Endothelial cell of umbilical vein (primary cell): ENCODE results near the gene HEBP1. TPM values are rescaled to one million over a fixed set of nuclear protein-coding genes. Genes with fewer than 3 reads are reported as not detected.

ENCODE experiments used
- BruUV-seq: library from RNA; stranded (reverse); fragments of 400-500 nt; replicated peaks from 2 replicates; lab custom pipeline; 2021; lab: Mats Ljungman, UMichigan
- CTCF ChIA-PET: fragments of 300-600, 350-600 bp; sonication (Branson Sonifier 250); formaldehyde crosslinking; loops from one replicate; lab custom pipeline; 2021; ENCODE audit warnings: antibody characterized with exemption, inconsistent platforms; lab: Charles Lee
- POLR2A ChIA-PET: fragments of 300-600, 350-600 bp; sonication (Branson Sonifier 250); formaldehyde crosslinking; loops from one replicate; lab custom pipeline; 2021; ENCODE audit warnings: antibody characterized with exemption, inconsistent platforms; lab: Charles Lee
- DNase-seq: peaks from one replicate; pipeline ENCODE4 v3.0.0-alpha.2; 2011; ENCODE audit warnings: low read depth, low spot score
- FAIRE-seq: peaks from 2 replicates; lab custom pipeline; 2011; peaks lifted over from hg19 to GRCh38; lab: Jason Lieb, UNC
- H2AFZ ChIP-seq: 2 replicates; pipeline ENCODE4 v1.6.0; 2012; ENCODE audit warnings: low read depth, low read length, control low read depth, inconsistent platforms
- H3K27ac ChIP-seq: 2 replicates; pipeline ENCODE4 v1.5.1; 2011; ENCODE audit warnings: low read depth, mild to moderate bottlenecking, control low read depth, low read length, moderate library complexity; ENCODE audit not compliant: insufficient read depth
- H3K27me3 ChIP-seq, 2 experiments: 2 replicates each; pipeline versions ENCODE4 v1.6.0 to v1.6.1; 2011; ENCODE audit warnings: low read length in 2 of 2, mixed read lengths in 1 of 2; ENCODE audit not compliant: control insufficient read depth in 2 of 2, insufficient read depth in 2 of 2
- H3K36me3 ChIP-seq, 2 experiments: 2 replicates in 1 of 2; 3 replicates in 1 of 2; pipeline ENCODE4 v1.5.1; 2011; ENCODE audit warnings: low read length in 2 of 2, mild to moderate bottlenecking in 1 of 2, moderate library complexity in 1 of 2; ENCODE audit not compliant: control insufficient read depth in 2 of 2, insufficient read depth in 2 of 2; ENCODE audit errors: extremely low read depth in 1 of 2
- H3K4me1 ChIP-seq: 3 replicates; pipeline ENCODE4 v1.5.1; 2011; ENCODE audit warnings: mild to moderate bottlenecking, low read length; ENCODE audit not compliant: control insufficient read depth, insufficient read depth; ENCODE audit errors: extremely low read depth
- H3K4me2 ChIP-seq: 2 replicates; pipeline ENCODE4 v1.6.1; 2011; ENCODE audit warnings: low read length, control low read depth, mixed read lengths; ENCODE audit not compliant: insufficient read depth
- H3K4me3 ChIP-seq, 3 experiments: fragments of 200-600 bp in 1 of 3; sonication (generic), shearing (Covaris generic) in 1 of 3; replicated peaks in 1 of 3; 2 replicates each; pipeline ENCODE4 v1.5.1; 2011 to 2016; ENCODE audit warnings: control low read depth in 3 of 3, low read length in 3 of 3, mild to moderate bottlenecking in 2 of 3, inconsistent platforms in 1 of 3, low read depth in 1 of 3, moderate library complexity in 1 of 3; ENCODE audit not compliant: insufficient read depth in 1 of 3
- H3K79me2 ChIP-seq: 2 replicates; pipeline ENCODE4 v1.6.0; 2012; ENCODE audit warnings: low read length, inconsistent platforms; ENCODE audit not compliant: control insufficient read depth, insufficient read depth
- H3K9ac ChIP-seq: replicated peaks from 2 replicates; pipeline ENCODE3; 2011; ENCODE audit warnings: low read length, control low read depth; ENCODE audit not compliant: insufficient read depth; ENCODE audit errors: extremely low read depth
- H3K9me1 ChIP-seq: replicated peaks from 3 replicates; pipeline ENCODE4 v1.6.0; 2011; ENCODE audit warnings: mild to moderate bottlenecking, low read length; ENCODE audit not compliant: control insufficient read depth, insufficient read depth; ENCODE audit errors: extremely low read depth
- H3K9me3 ChIP-seq: replicated peaks from 2 replicates; pipeline ENCODE4 v1.5.1; 2012; ENCODE audit warnings: low read length, inconsistent platforms; ENCODE audit not compliant: control insufficient read depth, insufficient read depth
- H4K20me1 ChIP-seq: replicated peaks from 2 replicates; pipeline ENCODE3; 2011; ENCODE audit warnings: mild to moderate bottlenecking, low read length; ENCODE audit not compliant: control insufficient read depth, insufficient read depth; ENCODE audit errors: extremely low read depth
- CTCF ChIP-seq, 2 donors: IDR thresholded peaks; 1 replicate in 1 of 2; 2 replicates in 1 of 2; pipeline ENCODE4 v1.5.1; 2011; ENCODE audit warnings: low read length in 2 of 2, mild to moderate bottlenecking in 2 of 2, moderate library complexity in 2 of 2, control low read depth in 1 of 2, inconsistent platforms in 1 of 2, low read depth in 1 of 2; ENCODE audit not compliant: insufficient read depth in 1 of 2; ENCODE audit errors: extremely low read depth in 1 of 2
- EZH2 ChIP-seq: IDR thresholded peaks from 2 replicates; pipeline ENCODE4 v1.6.1; 2012; ENCODE audit warnings: borderline replicate concordance, low read depth, mild to moderate bottlenecking, moderate library complexity, low read length, inconsistent platforms; ENCODE audit not compliant: severe bottlenecking
- FOS ChIP-seq: IDR thresholded peaks from 2 replicates; pipeline ENCODE4 v1.6.1; 2011; ENCODE audit warnings: mild to moderate bottlenecking, low read length, moderate library complexity, borderline replicate concordance; ENCODE audit not compliant: insufficient read depth
- GATA2 ChIP-seq: IDR thresholded peaks from 2 replicates; pipeline ENCODE4 v1.7.0; 2011; ENCODE audit warnings: low read depth, mild to moderate bottlenecking, moderate library complexity, mixed read lengths, low read length; ENCODE audit not compliant: insufficient read length, insufficient read depth
- JUN ChIP-seq: IDR thresholded peaks from 2 replicates; pipeline ENCODE4 v1.6.1; 2011; ENCODE audit warnings: borderline replicate concordance, low read depth; ENCODE audit not compliant: insufficient read length, insufficient read depth
- MYC ChIP-seq: IDR thresholded peaks from one replicate; pipeline ENCODE4 v1.6.1; 2011; ENCODE audit warnings: mild to moderate bottlenecking, low read depth, low read length
- POLR2A ChIP-seq: IDR thresholded peaks from 2 replicates; pipeline ENCODE4 v1.6.1; 2012; ENCODE audit warnings: low read depth, mild to moderate bottlenecking, control low read depth, low read length
- POLR2AphosphoS5 ChIP-seq: IDR thresholded peaks from 2 replicates; pipeline ENCODE4 v1.6.1; 2012; ENCODE audit warnings: low read depth, mild to moderate bottlenecking, control low read depth, low read length, moderate library complexity; ENCODE audit not compliant: insufficient read depth
- dilution Hi-C: fragments of 300-500 bp; cut with MboI; formaldehyde crosslinking; loops from one replicate; pipeline ENCODE4 v1.15.0; 2019; ENCODE audit warnings: low sequenced_read_pairs; ENCODE audit not compliant: extremely low pct_ligation_motif_present
- intact Hi-C: fragments of 100-400 bp; cut with micrococcal nuclease; formaldehyde crosslinking; loops from one replicate; pipeline ENCODE4 v1.10.0; 2022
- polyA plus RNA-seq, 4 experiments: library from polyadenylated mRNA; depleted of rRNA in 3 of 4; stranded (reverse) in 3 of 4; unstranded in 1 of 4; fragments of >200 nt; gene quantifications; 2 replicates each; pipeline versions ENCODE4 v1.2.1 to v1.2.3, GENCODE V29; 2011 to 2012; ENCODE audit warnings: missing spikeins in 1 of 4
- total RNA-seq: library from RNA; stranded (reverse); gene quantifications from 2 replicates; pipeline ENCODE4 v1.2.3, GENCODE V29; 2021
- TF ChIP-seq, protein P1 (sequence below): IDR thresholded peaks from 2 replicates; pipeline ENCODE4 v1.6.1; 2011; ENCODE audit not compliant: insufficient read depth, insufficient read length

HEBP1 gene
- total and polyA plus RNA-seq, 2 donors (not counting 3 experiments of a cell fraction or from before 2014, with no cell fraction given): 23.1 to 59.5 TPM

GRCh38 chr12:12926571-12927071 is 73.4 kb downstream of the HEBP1 start:
- no peak for FAIRE-seq
- no peak overlapping the region for H3K4me2 ChIP-seq
- no peak overlapping the region for H3K4me3 ChIP-seq
- H2AFZ ChIP-seq: peak overlapping the region; percentile 50
- H3K27me3 ChIP-seq: no peaks in the 10 kb centered on the region
- H3K36me3 ChIP-seq: no peaks in the 10 kb centered on the region
- no peak for TF ChIP-seq EZH2
- no peak for TF ChIP-seq MYC
- TF ChIP-seq JUN: no peak
- TF ChIP-seq POLR2AphosphoS5: no peak
- no peak for TF ChIP-seq CTCF (IDR thresholded peaks at IDR 0.05; ENCODE audit: extremely low read depth in 1 of 2, insufficient read depth in 1 of 2, low read depth in 1 of 2, low read length in 2 of 2)
- TF ChIP-seq, protein P1, sequence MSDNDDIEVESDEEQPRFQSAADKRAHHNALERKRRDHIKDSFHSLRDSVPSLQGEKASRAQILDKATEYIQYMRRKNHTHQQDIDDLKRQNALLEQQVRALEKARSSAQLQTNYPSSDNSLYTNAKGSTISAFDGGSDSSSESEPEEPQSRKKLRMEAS: no peak
- TF ChIP-seq FOS: no peak
- no peak for TF ChIP-seq GATA2
- TF ChIP-seq POLR2A: no peak
- ChIA-PET POLR2A (no interaction called here), CTCF (interaction anchor here (0.6 to 1.2 kb wide), 4 partner anchors 30 to 329 kb away, joined by 3 to 4 read pairs (median 3); no protein-coding TSS in a partner anchor)
- dilution Hi-C loops: no loop called here
- DNase-seq: no peak
- peaks cover 5% of the 10 kb centered on the region for H3K4me1 ChIP-seq
- peak overlapping the region; percentile 30 for H3K27ac ChIP-seq
- BruUV-seq: no TSS peak
- H3K9me1 ChIP-seq: no peaks in the 10 kb centered on the region
- no peaks in the 10 kb centered on the region for H4K20me1 ChIP-seq
- intact Hi-C loops: no loop called here
- H3K79me2 ChIP-seq: no peaks in the 10 kb centered on the region
- no peaks in the 10 kb centered on the region for H3K9me3 ChIP-seq
- no peak overlapping the region for H3K9ac ChIP-seq
